IPS-NIHi7 (cell line): ENCODE data around the gene PNMA6A.
"Not testable (repeated sequence)": the region's sequence is repeated elsewhere in the genome, so short reads cannot be mapped to it uniquely, and the experiment has no call there.

ENCODE experiments used
- DNase-seq: peaks from one replicate; pipeline ENCODE4 v3.0.0; 2012; ENCODE audit warnings: mixed read lengths; ENCODE audit errors: extremely low spot score

Gene PNMA6A

DNA sequence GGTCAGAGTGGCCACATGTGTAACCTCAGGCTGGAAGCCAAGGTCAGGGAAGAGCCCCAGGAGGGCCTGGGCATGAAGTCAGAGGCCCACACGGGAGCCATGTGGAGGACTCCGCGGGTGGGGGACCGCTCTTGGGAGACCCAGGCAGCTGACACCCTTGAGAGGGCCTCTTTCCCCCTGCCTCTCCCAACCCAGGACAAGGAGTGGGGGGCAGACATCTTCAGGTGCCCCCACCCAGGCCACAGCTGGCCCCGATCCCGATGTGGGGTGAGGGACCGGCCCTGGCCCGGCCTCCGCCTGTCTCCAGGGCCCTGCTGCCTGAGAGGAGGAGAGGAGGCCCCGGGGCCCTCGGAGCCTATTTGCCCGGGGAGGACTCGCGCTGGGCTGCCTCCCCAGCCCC lies 3.1 kb downstream of the PNMA6A start:
- no peak for DNase-seq

- not testable (repeated sequence) for DNase-seq
These were observed 5.3 kb downstream of the PNMA6A start for GRCh38 chrX:153077437-153078135.

DNA sequence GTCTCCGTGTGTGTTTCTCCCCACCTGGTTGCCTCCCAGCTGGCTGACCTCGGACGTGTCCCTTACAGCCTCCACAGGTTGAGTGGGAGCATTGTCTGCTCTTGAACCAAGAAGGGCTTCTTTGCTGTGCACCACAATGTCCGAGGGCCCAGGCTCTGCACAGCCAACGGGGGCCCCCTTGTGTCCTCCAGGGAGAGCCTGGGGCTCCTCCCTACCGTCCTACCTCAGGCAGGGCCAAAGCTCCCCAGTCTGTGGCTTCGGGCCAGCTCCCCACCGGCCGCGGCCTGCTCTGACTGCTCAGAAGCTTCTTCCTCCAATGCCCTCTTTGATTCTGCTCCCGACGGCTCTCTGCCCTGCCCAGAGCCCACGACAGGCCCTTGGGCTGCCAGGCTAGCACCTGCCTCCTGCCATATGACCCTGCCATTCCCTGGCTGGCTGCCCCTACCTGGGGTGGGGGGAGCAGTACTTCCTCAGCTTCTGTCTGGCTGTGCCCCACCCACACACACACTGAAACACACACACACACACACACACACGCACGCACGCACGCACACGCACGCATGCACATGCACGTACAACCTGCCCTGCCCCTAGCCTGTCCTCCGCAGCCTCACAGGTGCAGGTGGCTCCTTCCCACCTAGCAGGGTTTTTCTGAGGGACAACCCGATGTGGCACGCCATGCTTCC lies 11.1 kb downstream of the PNMA6A start:
- not testable (repeated sequence) for DNase-seq

- DNase-seq = no peak
These were observed 30.2 kb downstream of the PNMA6A start for GRCh38 chrX:153102418-153102817.

DNA sequence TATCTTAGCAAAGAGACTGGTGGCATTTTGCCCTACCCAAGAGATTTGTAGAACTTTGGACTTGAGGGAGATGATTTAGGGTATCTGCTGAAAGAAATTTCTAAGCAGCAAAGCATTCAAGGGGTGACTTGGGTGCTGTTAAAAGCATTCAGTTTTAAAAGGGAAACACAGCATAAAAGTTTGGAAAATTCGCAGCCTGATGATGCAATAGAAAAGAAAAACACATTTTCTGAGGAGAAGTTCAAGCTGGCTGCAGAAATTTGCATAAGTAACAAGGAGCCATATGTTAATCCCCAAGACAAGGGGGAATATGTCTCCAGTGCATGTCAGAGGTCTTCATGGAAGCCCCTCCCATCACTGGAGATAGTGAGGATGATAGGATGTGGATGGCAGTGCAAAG lies 32.7 kb downstream of the PNMA6A start:
- not testable (repeated sequence) for DNase-seq

GRCh38 chrX:153106092-153106801 lies 34.0 kb downstream of the PNMA6A start:
- DNase-seq = not testable (repeated sequence)

- DNase-seq = not testable (repeated sequence)
These were observed 38.5 kb downstream of the PNMA6A start for GRCh38 chrX:153110735-153111134.

DNA sequence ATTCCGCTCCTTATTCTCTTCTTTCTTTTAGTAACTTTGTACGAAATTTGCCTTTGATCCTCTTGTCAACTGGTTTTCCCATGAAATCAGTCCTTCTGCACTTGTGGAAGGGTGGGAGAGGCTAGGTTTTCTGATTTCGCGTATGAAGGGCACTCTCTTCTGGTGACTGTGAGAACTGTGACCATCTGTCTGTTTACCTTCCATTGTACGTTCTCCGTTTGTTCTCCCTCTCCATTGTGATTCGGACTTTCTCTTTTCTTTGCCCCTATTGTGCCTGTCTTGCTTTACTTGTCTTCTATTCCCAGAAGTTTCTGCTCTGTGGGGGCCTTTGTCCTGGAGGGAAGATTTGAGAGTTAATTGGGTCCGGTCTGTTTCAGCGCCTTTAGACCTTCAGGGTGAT lies 41.6 kb downstream of the PNMA6A start:
- DNase-seq = not testable (repeated sequence)

GRCh38 chrX:153117754-153118153 lies 45.5 kb downstream of the PNMA6A start:
- not testable (repeated sequence) for DNase-seq

DNA sequence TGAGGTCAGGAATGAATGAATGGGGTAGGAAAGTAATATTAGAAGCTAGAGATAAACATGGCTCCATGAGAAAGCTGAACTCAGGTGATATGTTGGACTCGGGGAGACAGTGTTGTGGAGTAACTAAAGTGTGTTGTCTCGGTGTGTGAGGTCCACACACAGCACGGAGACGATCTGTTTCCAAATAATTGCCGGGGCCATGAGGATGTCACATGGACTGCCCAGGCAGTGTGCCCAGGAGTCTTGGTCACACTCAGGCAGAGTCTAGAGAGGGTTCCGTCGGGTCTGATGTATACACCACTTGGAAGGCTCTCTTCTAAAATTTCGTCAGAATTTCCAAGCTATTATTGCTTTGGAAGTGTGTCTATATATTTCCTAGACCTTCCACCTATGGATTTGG lies 48.0 kb downstream of the PNMA6A start:
- not testable (repeated sequence) for DNase-seq

DNA sequence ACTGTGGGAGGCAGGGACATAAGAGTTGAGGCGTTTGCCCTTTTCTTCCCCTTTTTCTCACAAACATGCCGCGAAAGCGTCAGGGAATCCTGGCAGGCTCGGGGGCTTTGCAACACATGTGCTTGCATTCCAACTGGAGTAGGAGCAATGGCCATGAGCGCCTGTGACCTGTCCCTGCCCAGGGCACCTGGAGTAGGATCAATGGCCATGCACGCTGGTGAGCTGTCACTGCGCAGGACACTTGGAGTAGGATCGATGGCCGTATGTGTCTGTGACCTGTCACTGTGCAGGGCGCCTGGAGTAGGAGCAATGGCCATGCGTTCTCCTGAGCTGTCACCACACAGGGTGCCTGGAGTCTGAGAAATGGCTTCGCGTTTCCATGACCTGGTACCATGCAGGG lies 51.2 kb downstream of the PNMA6A start:
- DNase-seq = not testable (repeated sequence)
